ENCODE results near the gene TIMM50.
A peak's percentile ranks its signal among the peaks of the same experiment; 100 is the strongest.

Gene TIMM50

GRCh38 chr19:39532233-39533002 is 51.8 kb downstream of the TIMM50 start, which contains the start of gene EID2B:
TSS of gene EID2B (minus strand) at chr19:39532852. CDS start at chr19:39532802, 50 bp downstream.
- Histone ChIP-seq H2BK5ac (ENCODE audit: low read depth, low read length, poor library complexity, severe bottlenecking) (no peak within 1 kb of the TSS), H3K36me3 (ENCODE audit: control insufficient read depth in 1 of 2, insufficient read depth in 2 of 2, low read depth in 1 of 2, low read length in 2 of 2) (peaks cover 0 to 3% of the 10 kb centered on the region in 2 experiments), H3K4me1 (ENCODE audit: control insufficient read depth, insufficient read depth, low read depth, low read length) (peaks cover 3% of the 10 kb centered on the region), H4K91ac (ENCODE audit: low read length) (no peak within 1 kb of the TSS), H3K14ac (ENCODE audit: low read length in 2 of 2) (peak within 1 kb of the TSS in 1 of 2 experiments; percentile 80), H3K27me3 (ENCODE audit: control insufficient read depth in 1 of 2, insufficient read depth in 1 of 2, low read length in 2 of 2) (no peaks in the 10 kb centered on the region), H2BK12ac (ENCODE audit: low read length in 2 of 2) (no peak within 1 kb of the TSS), H3K4me2 (ENCODE audit: low read length, poor library complexity, severe bottlenecking) (peak within 1 kb of the TSS; percentile 49), H3K4me3 (ENCODE audit: insufficient read depth in 1 of 2, low read depth in 1 of 2, low read length in 2 of 2) (peak within 1 kb of the TSS; percentile 85 to 96), H3K79me1 (replicated peaks; ENCODE audit: low read length, poor library complexity, severe bottlenecking) (peaks cover 7% of the 10 kb centered on the region), H3K4ac (ENCODE audit: low read depth in 1 of 2, low read length in 2 of 2) (peak within 1 kb of the TSS in 1 of 2 experiments; percentile 91), H3K23ac (ENCODE audit: low read length in 2 of 2) (peak within 1 kb of the TSS in 1 of 2 experiments; percentile 91), H2AK5ac (ENCODE audit: low read length, severe bottlenecking) (no peak within 1 kb of the TSS), H4K8ac (ENCODE audit: low read length) (no peak within 1 kb of the TSS), H3K27ac (ENCODE audit: low read length, poor library complexity, severe bottlenecking) (peak within 1 kb of the TSS; percentile 17), H2BK15ac (ENCODE audit: low read depth, poor library complexity, severe bottlenecking) (no peak within 1 kb of the TSS), H2AFZ (ENCODE audit: low read depth, low read length) (peak within 1 kb of the TSS; percentile 84), H2BK120ac (ENCODE audit: low read depth, low read length) (no peak within 1 kb of the TSS), H3K9ac (ENCODE audit: low read length) (peak within 1 kb of the TSS; percentile 96), H3K9me3 (ENCODE audit: control insufficient read depth, low read length) (no peaks in the 10 kb centered on the region), H3K18ac (ENCODE audit: low read depth in 1 of 2, low read length in 2 of 2) (peak within 1 kb of the TSS; percentile 40 to 93)
- WGBS = under 1% methylated on average over 65 of the region's 65 CpGs
- DNase-seq = peak; percentile 94

GRCh38 chr19:39533003-39533512 is 52.4 kb downstream of the TIMM50 start:
- H3K4ac ChIP-seq (ENCODE audit: low read depth in 1 of 2, low read length in 2 of 2) = no peak overlapping the region
- no peak overlapping the region for H2AK5ac ChIP-seq (ENCODE audit: low read length, severe bottlenecking)
- peak overlapping the region; percentile 96 for H3K9ac ChIP-seq (ENCODE audit: low read length)
- no peaks in the 10 kb centered on the region for H3K27me3 ChIP-seq (ENCODE audit: control insufficient read depth in 1 of 2, insufficient read depth in 1 of 2, low read length in 2 of 2)
- no peak overlapping the region for H3K14ac ChIP-seq (ENCODE audit: low read length in 2 of 2)
- no peaks in the 10 kb centered on the region for H3K9me3 ChIP-seq (ENCODE audit: control insufficient read depth, low read length)
- H2BK12ac ChIP-seq (ENCODE audit: low read length in 2 of 2) = no peak overlapping the region
- H3K4me1 ChIP-seq (ENCODE audit: control insufficient read depth, insufficient read depth, low read depth, low read length) = peaks cover 3% of the 10 kb centered on the region
- WGBS = 29% methylated on average over 9 of the region's 12 CpGs
- no peak overlapping the region for H4K91ac ChIP-seq (ENCODE audit: low read length)
- H3K27ac ChIP-seq (ENCODE audit: low read length, poor library complexity, severe bottlenecking) = no peak overlapping the region
- no peak overlapping the region for H2AFZ ChIP-seq (ENCODE audit: low read depth, low read length)
- H2BK15ac ChIP-seq (ENCODE audit: low read depth, poor library complexity, severe bottlenecking) = no peak overlapping the region
- no peak overlapping the region for H2BK5ac ChIP-seq (ENCODE audit: low read depth, low read length, poor library complexity, severe bottlenecking)
- H3K4me3 ChIP-seq (ENCODE audit: insufficient read depth in 1 of 2, low read depth in 1 of 2, low read length in 2 of 2) = peak overlapping the region in 1 of 2 experiments; percentile 96
- H3K4me2 ChIP-seq (ENCODE audit: low read length, poor library complexity, severe bottlenecking) = no peak overlapping the region
- no peak overlapping the region for H2BK120ac ChIP-seq (ENCODE audit: low read depth, low read length)
- H4K8ac ChIP-seq (ENCODE audit: low read length) = no peak overlapping the region
- no peak overlapping the region for H3K18ac ChIP-seq (ENCODE audit: low read depth in 1 of 2, low read length in 2 of 2)
- H3K23ac ChIP-seq (ENCODE audit: low read length in 2 of 2) = no peak overlapping the region
- no peak for DNase-seq
- peaks cover 0 to 3% of the 10 kb centered on the region in 2 experiments for H3K36me3 ChIP-seq (ENCODE audit: control insufficient read depth in 1 of 2, insufficient read depth in 2 of 2, low read depth in 1 of 2, low read length in 2 of 2)
- peaks cover 6% of the 10 kb centered on the region for H3K79me1 ChIP-seq (replicated peaks; ENCODE audit: low read length, poor library complexity, severe bottlenecking)

- no peak overlapping the region for H3K18ac ChIP-seq (ENCODE audit: low read depth in 1 of 2, low read length in 2 of 2)
- peak overlapping the region; percentile 40 for H3K9ac ChIP-seq (ENCODE audit: low read length)
- no peaks in the 10 kb centered on the region for H3K9me3 ChIP-seq (ENCODE audit: control insufficient read depth, low read length)
- no peak overlapping the region for H2BK120ac ChIP-seq (ENCODE audit: low read depth, low read length)
- no peaks in the 10 kb centered on the region for H3K27me3 ChIP-seq (ENCODE audit: control insufficient read depth in 1 of 2, insufficient read depth in 1 of 2, low read length in 2 of 2)
- H2AK5ac ChIP-seq (ENCODE audit: low read length, severe bottlenecking) = no peak overlapping the region
- H2BK12ac ChIP-seq (ENCODE audit: low read length in 2 of 2) = no peak overlapping the region
- H3K4ac ChIP-seq (ENCODE audit: low read depth in 1 of 2, low read length in 2 of 2) = no peak overlapping the region
- no peak overlapping the region for H4K8ac ChIP-seq (ENCODE audit: low read length)
- no peak overlapping the region for H3K27ac ChIP-seq (ENCODE audit: low read length, poor library complexity, severe bottlenecking)
- WGBS = 84% methylated on average over 3 of the region's 3 CpGs
- no peak overlapping the region for H4K91ac ChIP-seq (ENCODE audit: low read length)
- peaks cover 3% of the 10 kb centered on the region for H3K4me1 ChIP-seq (ENCODE audit: control insufficient read depth, insufficient read depth, low read depth, low read length)
- no peak for DNase-seq
- H3K36me3 ChIP-seq (ENCODE audit: control insufficient read depth in 1 of 2, insufficient read depth in 2 of 2, low read depth in 1 of 2, low read length in 2 of 2) = peaks cover 0 to 3% of the 10 kb centered on the region in 2 experiments
- peaks cover 6% of the 10 kb centered on the region for H3K79me1 ChIP-seq (replicated peaks; ENCODE audit: low read length, poor library complexity, severe bottlenecking)
- no peak overlapping the region for H2BK5ac ChIP-seq (ENCODE audit: low read depth, low read length, poor library complexity, severe bottlenecking)
- no peak overlapping the region for H2BK15ac ChIP-seq (ENCODE audit: low read depth, poor library complexity, severe bottlenecking)
- no peak overlapping the region for H2AFZ ChIP-seq (ENCODE audit: low read depth, low read length)
- no peak overlapping the region for H3K4me2 ChIP-seq (ENCODE audit: low read length, poor library complexity, severe bottlenecking)
- H3K23ac ChIP-seq (ENCODE audit: low read length in 2 of 2) = no peak overlapping the region
- no peak overlapping the region for H3K14ac ChIP-seq (ENCODE audit: low read length in 2 of 2)
- H3K4me3 ChIP-seq (ENCODE audit: insufficient read depth in 1 of 2, low read depth in 1 of 2, low read length in 2 of 2) = no peak overlapping the region
Measured at GRCh38 chr19:39533791-39534190, 53.2 kb downstream of the TIMM50 start.

- Histone ChIP-seq H3K18ac (ENCODE audit: low read depth in 1 of 2, low read length in 2 of 2) (peak overlapping the region; percentile 83 to 98), H3K14ac (ENCODE audit: low read length in 2 of 2) (no peak overlapping the region), H2AFZ (ENCODE audit: low read depth, low read length) (peak overlapping the region; percentile 98), H3K4me3 (ENCODE audit: insufficient read depth in 1 of 2, low read depth in 1 of 2, low read length in 2 of 2) (peak overlapping the region; percentile 90 to 95), H2BK12ac (ENCODE audit: low read length in 2 of 2) (no peak overlapping the region), H2AK5ac (ENCODE audit: low read length, severe bottlenecking) (no peak overlapping the region), H3K23ac (ENCODE audit: low read length in 2 of 2) (no peak overlapping the region), H3K4me2 (ENCODE audit: low read length, poor library complexity, severe bottlenecking) (peak overlapping the region; percentile 64), H4K91ac (ENCODE audit: low read length) (no peak overlapping the region), H3K4ac (ENCODE audit: low read depth in 1 of 2, low read length in 2 of 2) (peak overlapping the region in 1 of 2 experiments; percentile 96), H4K8ac (ENCODE audit: low read length) (no peak overlapping the region), H2BK5ac (ENCODE audit: low read depth, low read length, poor library complexity, severe bottlenecking) (no peak overlapping the region), H2BK120ac (ENCODE audit: low read depth, low read length) (no peak overlapping the region), H3K9me3 (ENCODE audit: control insufficient read depth, low read length) (no peaks in the 10 kb centered on the region), H3K4me1 (ENCODE audit: control insufficient read depth, insufficient read depth, low read depth, low read length) (no peaks in the 10 kb centered on the region), H3K9ac (ENCODE audit: low read length) (peak overlapping the region; percentile 97), H2BK15ac (ENCODE audit: low read depth, poor library complexity, severe bottlenecking) (no peak overlapping the region), H3K27ac (ENCODE audit: low read length, poor library complexity, severe bottlenecking) (peak overlapping the region; percentile 81), H3K36me3 (ENCODE audit: control insufficient read depth in 1 of 2, insufficient read depth in 2 of 2, low read depth in 1 of 2, low read length in 2 of 2) (no peaks in the 10 kb centered on the region), H3K27me3 (ENCODE audit: control insufficient read depth in 1 of 2, insufficient read depth in 1 of 2, low read length in 2 of 2) (no peaks in the 10 kb centered on the region), H3K79me1 (replicated peaks; ENCODE audit: low read length, poor library complexity, severe bottlenecking) (peaks cover 2% of the 10 kb centered on the region)
- 9% methylated on average over 8 of the region's 10 CpGs for WGBS
- DNase-seq = no peak
Measured at GRCh38 chr19:39539165-39539517, 58.5 kb downstream of the TIMM50 start.

All from mesenchymal stem cell (in vitro differentiated cells and primary cell).